ENCODE measurements around the gene NPTX1. TPM values are rescaled to one million over a fixed set of nuclear protein-coding genes. Genes with fewer than 3 reads are reported as not detected.

Gene NPTX1
- polyA plus RNA-seq (2012; ENCODE audit: low read depth, missing spikeins), result 0.05 TPM

DNA sequence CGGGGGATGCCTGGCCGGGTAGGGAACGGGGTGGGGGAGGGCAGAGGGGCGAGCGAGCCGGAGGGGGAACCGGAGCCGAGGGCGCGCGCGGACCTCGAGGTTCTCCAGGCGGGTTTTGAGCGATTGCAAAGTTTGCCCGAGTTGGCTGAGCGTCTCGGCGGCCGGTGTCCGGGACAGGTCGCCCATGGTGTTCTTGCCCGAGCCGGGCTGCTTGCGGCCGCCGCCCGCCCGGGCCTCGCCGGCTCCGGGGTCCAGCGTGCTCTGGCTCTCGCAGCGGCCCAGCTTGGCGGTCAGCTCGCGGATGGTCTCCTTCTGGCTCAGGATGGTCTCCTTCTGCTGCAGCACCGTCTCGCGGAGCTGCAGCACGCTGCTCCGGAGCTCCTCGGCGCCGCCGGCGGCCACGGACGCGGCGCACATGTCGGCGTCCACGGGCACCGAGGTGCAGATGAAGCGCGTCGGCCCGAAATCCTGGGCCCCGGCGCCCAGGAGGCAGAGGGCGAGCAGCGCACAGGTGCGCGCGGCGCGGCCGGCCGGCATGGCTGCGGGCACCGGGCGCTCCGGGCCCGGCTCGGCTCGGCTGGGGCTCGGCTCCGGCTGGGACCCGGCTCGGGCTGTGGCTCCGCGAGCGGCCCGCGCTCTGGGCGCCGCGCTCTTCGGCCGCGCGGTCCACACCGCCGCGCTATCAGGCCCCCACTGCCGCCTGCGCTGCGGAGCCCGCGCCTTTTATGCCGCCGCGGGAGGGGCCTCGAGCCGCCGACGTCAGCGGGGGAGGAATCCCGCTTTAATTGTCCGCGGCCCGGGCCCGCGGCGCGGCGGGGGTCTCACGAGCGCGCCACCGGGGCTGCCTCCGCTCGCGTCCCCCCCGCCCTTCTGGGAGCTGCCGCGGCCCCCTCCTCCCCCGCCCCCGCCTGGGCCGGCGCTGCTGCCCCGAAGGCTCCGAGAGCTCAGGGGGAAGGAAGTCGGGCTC lies at the start of gene NPTX1:
NPTX1 (minus strand) TSS at position 698 of the 967 bp plus-strand sequence; CDS start at position 537, 161 bp downstream.
- DNase-seq (ENCODE audit: insufficient read length, low spot score) (no peak), FAIRE-seq (no peak)
- TF ChIP-seq POU2F2 (IDR thresholded peaks at IDR 0.05; ENCODE audit: low read depth, low read length) (no peak), SPI1 (IDR thresholded peaks at IDR 0.05; ENCODE audit: low read depth, low read length) (no peak), PAX5 (IDR thresholded peaks at IDR 0.05; ENCODE audit: insufficient read depth, low read length, severe bottlenecking) (no peak), TAF1 (IDR thresholded peaks at IDR 0.05; ENCODE audit: low read depth, low read length) (no peak), POLR2A (IDR thresholded peaks at IDR 0.05; ENCODE audit: low read depth, low read length) (no peak), POLR2AphosphoS5 (IDR thresholded peaks at IDR 0.05; ENCODE audit: low read depth, low read length) (no peak)

- FAIRE-seq, result no peak
- TF ChIP-seq SPI1 (IDR thresholded peaks at IDR 0.05; ENCODE audit: low read depth, low read length) (no peak), POU2F2 (IDR thresholded peaks at IDR 0.05; ENCODE audit: low read depth, low read length) (no peak), POLR2AphosphoS5 (IDR thresholded peaks at IDR 0.05; ENCODE audit: low read depth, low read length) (no peak), PAX5 (IDR thresholded peaks at IDR 0.05; ENCODE audit: insufficient read depth, low read length, severe bottlenecking) (no peak), POLR2A (IDR thresholded peaks at IDR 0.05; ENCODE audit: low read depth, low read length) (no peak), TAF1 (IDR thresholded peaks at IDR 0.05; ENCODE audit: low read depth, low read length) (no peak)
- DNase-seq (ENCODE audit: insufficient read length, low spot score), result no peak
Measured at GRCh38 chr17:80523956-80524712, 47.7 kb upstream of the NPTX1 start.

DNA sequence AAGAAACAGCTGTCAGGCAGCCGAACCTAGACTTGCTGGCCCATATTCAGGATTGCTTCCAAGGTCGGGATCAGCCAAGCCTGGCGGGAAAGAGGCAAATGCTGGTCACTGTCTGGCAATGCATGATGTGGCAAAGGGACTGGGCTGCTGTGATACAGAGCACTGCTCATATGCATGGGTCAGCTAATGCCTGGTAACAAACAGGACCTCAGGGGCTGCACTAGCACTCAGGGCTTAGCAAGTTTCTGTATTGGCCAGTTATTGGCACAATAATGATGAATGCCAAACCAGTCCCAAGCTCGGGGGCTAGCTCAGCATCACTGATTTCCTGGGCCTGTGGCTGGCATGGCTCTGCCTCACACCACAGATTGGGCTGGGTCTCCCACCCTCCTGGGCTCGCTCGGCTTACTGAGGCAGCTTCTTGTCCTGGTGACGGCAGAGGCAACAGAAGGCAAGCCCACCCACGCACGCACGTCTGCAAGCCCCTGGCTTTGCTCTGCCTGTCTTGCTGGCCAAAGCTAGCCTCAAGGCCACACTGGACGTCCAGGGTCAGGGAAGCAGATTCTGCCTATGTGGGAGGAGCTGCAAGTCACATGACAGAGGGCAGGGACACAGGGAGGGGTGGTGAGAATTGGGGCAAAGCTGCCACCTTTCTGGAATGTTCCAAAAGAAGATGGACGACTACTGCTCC lies 46.8 kb upstream of the NPTX1 start:
- TF ChIP-seq TAF1 (IDR thresholded peaks at IDR 0.05; ENCODE audit: low read depth, low read length) (no peak), PAX5 (IDR thresholded peaks at IDR 0.05; ENCODE audit: insufficient read depth, low read length, severe bottlenecking) (no peak), POLR2A (IDR thresholded peaks at IDR 0.05; ENCODE audit: low read depth, low read length) (no peak), POU2F2 (IDR thresholded peaks at IDR 0.05; ENCODE audit: low read depth, low read length) (no peak), SPI1 (IDR thresholded peaks at IDR 0.05; ENCODE audit: low read depth, low read length) (no peak), POLR2AphosphoS5 (IDR thresholded peaks at IDR 0.05; ENCODE audit: low read depth, low read length) (no peak)
- FAIRE-seq, result no peak

GRCh38 chr17:80520810-80521455 lies 44.5 kb upstream of the NPTX1 start:
- FAIRE-seq (no peak), DNase-seq (ENCODE audit: insufficient read length, low spot score) (no peak)
- no peak for TF ChIP-seq TAF1 (IDR thresholded peaks at IDR 0.05; ENCODE audit: low read depth, low read length)
- TF ChIP-seq POLR2AphosphoS5 (IDR thresholded peaks at IDR 0.05; ENCODE audit: low read depth, low read length), result no peak
- no peak for TF ChIP-seq POU2F2 (IDR thresholded peaks at IDR 0.05; ENCODE audit: low read depth, low read length)
- no peak for TF ChIP-seq SPI1 (IDR thresholded peaks at IDR 0.05; ENCODE audit: low read depth, low read length)
- TF ChIP-seq POLR2A (IDR thresholded peaks at IDR 0.05; ENCODE audit: low read depth, low read length), result no peak
- no peak for TF ChIP-seq PAX5 (IDR thresholded peaks at IDR 0.05; ENCODE audit: insufficient read depth, low read length, severe bottlenecking)

More for the DNA sequence above, 46.8 kb upstream of the NPTX1 start:
- no peak for DNase-seq (ENCODE audit: insufficient read length, low spot score)

- FAIRE-seq (no peak), DNase-seq (ENCODE audit: insufficient read length, low spot score) (no peak)
- TF ChIP-seq TAF1 (IDR thresholded peaks at IDR 0.05; ENCODE audit: low read depth, low read length) (no peak), SPI1 (IDR thresholded peaks at IDR 0.05; ENCODE audit: low read depth, low read length) (no peak), POLR2AphosphoS5 (IDR thresholded peaks at IDR 0.05; ENCODE audit: low read depth, low read length) (no peak), POU2F2 (IDR thresholded peaks at IDR 0.05; ENCODE audit: low read depth, low read length) (no peak), POLR2A (IDR thresholded peaks at IDR 0.05; ENCODE audit: low read depth, low read length) (no peak), PAX5 (IDR thresholded peaks at IDR 0.05; ENCODE audit: insufficient read depth, low read length, severe bottlenecking) (no peak)
Measured at GRCh38 chr17:80519091-80519781, 42.8 kb upstream of the NPTX1 start.

DNA sequence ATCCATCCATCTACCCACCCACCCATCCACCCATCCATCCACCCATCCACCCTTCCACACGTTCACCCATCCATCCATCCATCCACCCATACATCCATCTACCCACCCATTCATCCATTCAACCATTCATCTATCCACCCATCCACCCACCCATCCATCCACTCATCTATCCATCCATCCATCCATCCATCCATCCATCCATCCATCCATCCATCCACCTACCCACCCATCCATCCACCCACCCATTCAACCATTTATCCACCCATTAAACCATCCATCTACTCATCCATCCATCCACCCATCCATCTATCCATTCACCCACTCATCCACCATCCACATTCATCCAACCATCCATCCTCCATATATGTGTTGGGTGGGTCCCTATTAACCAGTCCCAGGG lies 42.0 kb upstream of the NPTX1 start:
- FAIRE-seq, result no peak
- DNase-seq (ENCODE audit: insufficient read length, low spot score), result no peak
- TF ChIP-seq PAX5 (IDR thresholded peaks at IDR 0.05; ENCODE audit: insufficient read depth, low read length, severe bottlenecking) (no peak), POLR2AphosphoS5 (IDR thresholded peaks at IDR 0.05; ENCODE audit: low read depth, low read length) (no peak), SPI1 (IDR thresholded peaks at IDR 0.05; ENCODE audit: low read depth, low read length) (no peak), POU2F2 (IDR thresholded peaks at IDR 0.05; ENCODE audit: low read depth, low read length) (no peak), POLR2A (IDR thresholded peaks at IDR 0.05; ENCODE audit: low read depth, low read length) (no peak), TAF1 (IDR thresholded peaks at IDR 0.05; ENCODE audit: low read depth, low read length) (no peak)

- no peak for FAIRE-seq
- TF ChIP-seq SPI1 (IDR thresholded peaks at IDR 0.05; ENCODE audit: low read depth, low read length) (no peak), TAF1 (IDR thresholded peaks at IDR 0.05; ENCODE audit: low read depth, low read length) (no peak), POU2F2 (IDR thresholded peaks at IDR 0.05; ENCODE audit: low read depth, low read length) (no peak), PAX5 (IDR thresholded peaks at IDR 0.05; ENCODE audit: insufficient read depth, low read length, severe bottlenecking) (no peak), POLR2A (IDR thresholded peaks at IDR 0.05; ENCODE audit: low read depth, low read length) (no peak), POLR2AphosphoS5 (IDR thresholded peaks at IDR 0.05; ENCODE audit: low read depth, low read length) (no peak)
- no peak for DNase-seq (ENCODE audit: insufficient read length, low spot score)
Measured at GRCh38 chr17:80517641-80518040, 41.2 kb upstream of the NPTX1 start.

All from GM12891 (cell line).